ENCODE results near the gene GON7.
"Not testable (repeated sequence)": the region's sequence is repeated elsewhere in the genome, so short reads cannot be mapped to it uniquely, and the experiment has no call there.

Gene GON7

GRCh38 chr14:93184391-93185348 is 22.2 kb downstream of the GON7 start, which contains the start of the genes LYSET and MOAP1:
TSS of gene LYSET (plus strand) at chr14:93185317. CDS start at chr14:93185406, 89 bp downstream.
TSS of gene MOAP1 (minus strand) at chr14:93184897. CDS start at chr14:93184242, 655 bp downstream.
- no peak for TF ChIP-seq JUND (IDR thresholded peaks at IDR 0.05; ENCODE audit: low read depth)
- in situ Hi-C loops (cut with HindIII; ENCODE audit: low pct_unique_long_range_greater_than_20kb, low sequenced_read_pairs), result no loop called here
- DNase-seq (ENCODE audit: low read depth in 1 of 2, low spot score in 1 of 2), result peak; percentile 90 to 94

DNA sequence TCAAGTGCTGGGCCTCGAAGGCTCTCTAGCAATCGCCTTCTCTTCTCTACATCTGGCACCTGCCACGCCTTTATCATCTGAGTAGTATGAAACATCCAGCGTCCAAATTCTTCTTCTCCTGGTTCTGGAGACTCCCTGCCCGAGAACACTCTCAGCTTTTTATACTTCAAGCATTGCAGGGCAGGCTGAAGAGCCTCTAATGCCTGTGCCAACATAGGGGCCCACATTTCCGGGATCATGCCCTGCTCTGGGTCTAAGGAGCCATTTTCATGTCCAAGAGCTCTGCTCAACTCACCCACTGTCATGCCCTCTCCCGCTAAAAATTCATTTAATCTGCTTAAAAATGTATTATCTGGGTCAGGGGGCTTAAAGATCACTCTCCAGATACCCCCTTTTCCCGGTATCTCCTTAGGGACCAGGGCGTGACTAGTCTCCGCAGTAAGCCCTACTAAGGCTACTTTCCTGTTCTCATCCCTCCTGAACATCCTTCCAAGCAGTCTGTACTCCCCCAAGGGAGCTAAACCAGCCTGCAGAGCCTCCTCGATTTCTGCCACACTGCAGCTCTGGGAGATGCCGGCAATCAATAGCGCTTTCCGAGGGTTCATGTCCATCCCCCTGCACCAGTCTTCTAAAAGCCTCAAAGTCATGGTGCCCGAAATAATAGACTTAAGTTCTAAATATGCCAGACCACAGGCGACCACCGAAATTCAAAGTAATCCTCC is 23.1 kb downstream of the GON7 start:
- TF ChIP-seq JUND (IDR thresholded peaks at IDR 0.05; ENCODE audit: low read depth), result no peak
- in situ Hi-C loops (cut with HindIII; ENCODE audit: low pct_unique_long_range_greater_than_20kb, low sequenced_read_pairs), result no loop called here
- no peak for DNase-seq (ENCODE audit: low read depth in 1 of 2, low spot score in 1 of 2)

GRCh38 chr14:93175492-93175891 is 31.4 kb downstream of the GON7 start:
- in situ Hi-C loops (cut with HindIII; ENCODE audit: low pct_unique_long_range_greater_than_20kb, low sequenced_read_pairs), result no loop called here
- no peak for DNase-seq (ENCODE audit: low read depth in 1 of 2, low spot score in 1 of 2)
- TF ChIP-seq JUND (IDR thresholded peaks at IDR 0.05; ENCODE audit: low read depth), result no peak

GRCh38 chr14:93174731-93175130 is 32.1 kb downstream of the GON7 start:
- peak in 1 of 2 experiments; percentile 87 for DNase-seq (ENCODE audit: low read depth in 1 of 2, low spot score in 1 of 2)
- in situ Hi-C loops (cut with HindIII; ENCODE audit: low pct_unique_long_range_greater_than_20kb, low sequenced_read_pairs), result not testable (repeated sequence)

- no peak for TF ChIP-seq JUND (IDR thresholded peaks at IDR 0.05; ENCODE audit: low read depth)
- DNase-seq (ENCODE audit: low read depth in 1 of 2, low spot score in 1 of 2), result no peak
- in situ Hi-C loops (cut with HindIII; ENCODE audit: low pct_unique_long_range_greater_than_20kb, low sequenced_read_pairs), result no loop called here
Observed at GRCh38 chr14:93173943-93174395, 32.9 kb downstream of the GON7 start.

GRCh38 chr14:93171376-93171775 is 35.5 kb downstream of the GON7 start:
- in situ Hi-C loops (cut with HindIII; ENCODE audit: low pct_unique_long_range_greater_than_20kb, low sequenced_read_pairs), result no loop called here
- no peak for DNase-seq (ENCODE audit: low read depth in 1 of 2, low spot score in 1 of 2)
- no peak for TF ChIP-seq JUND (IDR thresholded peaks at IDR 0.05; ENCODE audit: low read depth)

DNA sequence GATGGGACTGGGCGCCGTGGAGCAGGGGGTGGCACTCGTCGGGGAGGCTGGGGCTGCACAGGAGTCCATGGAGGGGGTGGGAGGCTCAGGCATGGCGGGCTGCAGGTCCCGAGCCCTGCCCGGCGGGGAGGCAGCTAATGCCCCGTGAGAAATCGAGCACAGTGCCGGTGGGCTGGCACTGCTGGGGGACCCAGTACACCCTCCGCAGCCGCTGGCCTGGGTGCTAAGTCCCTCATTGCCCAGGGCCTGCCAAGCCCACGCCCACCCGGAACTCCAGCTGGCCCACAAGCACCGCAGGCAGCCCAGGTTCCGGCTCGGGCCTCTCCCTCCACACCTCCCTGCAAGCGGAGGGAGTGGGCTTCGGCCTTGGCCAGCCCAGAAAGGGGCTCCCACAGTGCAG is 36.7 kb downstream of the GON7 start:
- DNase-seq (ENCODE audit: low read depth in 1 of 2, low spot score in 1 of 2); in situ Hi-C loops (cut with HindIII; ENCODE audit: low pct_unique_long_range_greater_than_20kb, low sequenced_read_pairs): not testable (repeated sequence)

DNA sequence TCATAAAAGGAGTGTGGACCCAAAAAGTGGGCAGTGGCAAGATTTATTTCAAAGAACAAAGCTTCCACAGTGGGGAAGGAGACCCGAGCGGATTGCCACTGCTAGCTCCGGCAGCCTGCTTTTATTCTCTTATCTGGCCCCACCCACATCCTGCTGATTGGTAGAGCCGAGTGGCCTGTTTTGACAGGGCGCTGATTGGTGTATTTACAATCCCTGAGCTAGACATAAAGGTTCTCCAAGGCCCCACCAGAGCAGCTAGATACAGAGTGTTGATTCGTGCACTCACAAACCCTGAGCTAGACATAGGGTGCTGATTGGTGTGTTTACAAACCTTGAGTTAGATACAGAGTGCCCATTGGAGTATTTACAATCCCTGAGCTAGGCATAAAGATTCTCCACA is 37.2 kb downstream of the GON7 start:
- in situ Hi-C loops (cut with HindIII; ENCODE audit: low pct_unique_long_range_greater_than_20kb, low sequenced_read_pairs); DNase-seq (ENCODE audit: low read depth in 1 of 2, low spot score in 1 of 2): not testable (repeated sequence)

DNA sequence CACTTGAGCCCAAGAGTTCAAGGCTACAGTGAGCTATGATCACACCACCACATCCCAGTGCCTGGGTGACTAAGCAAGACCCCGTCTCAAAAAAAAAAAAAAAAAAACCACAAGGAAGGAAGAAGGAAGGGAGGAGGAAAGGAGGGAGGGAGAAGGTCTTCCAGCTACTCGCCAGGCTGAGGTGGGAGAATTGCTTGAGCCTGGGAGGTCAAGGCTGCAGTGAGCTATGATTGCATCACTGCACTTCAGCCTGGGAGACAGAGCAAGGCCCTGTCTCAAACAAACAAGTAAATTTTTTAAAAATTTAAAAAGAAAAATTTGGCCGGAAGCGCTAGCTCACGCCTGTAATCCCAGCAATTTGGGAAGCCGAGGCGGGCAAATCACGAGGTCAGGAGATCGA is 38.3 kb downstream of the GON7 start:
- DNase-seq (ENCODE audit: low read depth in 1 of 2, low spot score in 1 of 2); in situ Hi-C loops (cut with HindIII; ENCODE audit: low pct_unique_long_range_greater_than_20kb, low sequenced_read_pairs): not testable (repeated sequence)

GRCh38 chr14:93165271-93166265 is 41.3 kb downstream of the GON7 start:
- in situ Hi-C loops (cut with HindIII; ENCODE audit: low pct_unique_long_range_greater_than_20kb, low sequenced_read_pairs); DNase-seq (ENCODE audit: low read depth in 1 of 2, low spot score in 1 of 2): not testable (repeated sequence)

GRCh38 chr14:93163564-93163963 is 43.3 kb downstream of the GON7 start:
- in situ Hi-C loops (cut with HindIII; ENCODE audit: low pct_unique_long_range_greater_than_20kb, low sequenced_read_pairs), result no loop called here
- peak in 1 of 2 experiments; percentile 30 for DNase-seq (ENCODE audit: low read depth in 1 of 2, low spot score in 1 of 2)
- no peak for TF ChIP-seq JUND (IDR thresholded peaks at IDR 0.05; ENCODE audit: low read depth)

GRCh38 chr14:93161411-93161940 is 45.4 kb downstream of the GON7 start:
- in situ Hi-C loops (cut with HindIII; ENCODE audit: low pct_unique_long_range_greater_than_20kb, low sequenced_read_pairs), result no loop called here
- TF ChIP-seq JUND (IDR thresholded peaks at IDR 0.05; ENCODE audit: low read depth), result no peak
- DNase-seq (ENCODE audit: low read depth in 1 of 2, low spot score in 1 of 2), result no peak

All from T47D (cell line).